Jurkat, Clone E6-1 (cell line): ENCODE data around the gene TIMM23B.
"Not testable (repeated sequence)": the region's sequence is repeated elsewhere in the genome, so short reads cannot be mapped to it uniquely, and the experiment has no call there.

Experiments
- DNase-seq: peaks from one replicate; pipeline ENCODE4 v3.0.0-alpha.2; 2011; ENCODE audit warnings: low read depth, low spot score
- H3K4me3 ChIP-seq: 2 replicates; pipeline ENCODE4 v1.5.1; 2011; ENCODE audit warnings: mild to moderate bottlenecking, low read length, control low read depth, moderate library complexity

TIMM23B gene

DNA sequence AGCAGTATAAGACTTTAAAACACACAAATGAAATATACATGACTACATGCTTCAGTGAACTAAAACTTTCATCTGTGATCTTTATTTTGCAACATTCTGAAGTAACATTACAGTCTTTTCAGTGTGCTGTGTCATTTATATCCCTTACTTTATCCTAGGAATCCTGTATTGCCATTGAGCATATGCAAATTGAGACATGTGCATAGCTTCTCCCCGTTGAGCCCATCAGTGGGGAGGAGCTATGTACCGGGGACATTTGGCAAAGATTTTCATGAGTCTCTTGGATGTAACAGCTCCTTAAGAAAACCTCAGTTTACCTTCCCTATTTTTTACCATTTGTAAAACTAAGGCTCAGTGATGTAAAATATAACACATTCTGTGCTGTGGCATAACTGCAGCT is 29.6 kb downstream of the TIMM23B start:
- not testable (repeated sequence) for DNase-seq

GRCh38 chr10:49972094-49972493 is 30.2 kb downstream of the TIMM23B start:
- not testable (repeated sequence) for H3K4me3 ChIP-seq, DNase-seq

More for the DNA sequence above, 29.6 kb downstream of the TIMM23B start:
- not testable (repeated sequence) for H3K4me3 ChIP-seq

DNA sequence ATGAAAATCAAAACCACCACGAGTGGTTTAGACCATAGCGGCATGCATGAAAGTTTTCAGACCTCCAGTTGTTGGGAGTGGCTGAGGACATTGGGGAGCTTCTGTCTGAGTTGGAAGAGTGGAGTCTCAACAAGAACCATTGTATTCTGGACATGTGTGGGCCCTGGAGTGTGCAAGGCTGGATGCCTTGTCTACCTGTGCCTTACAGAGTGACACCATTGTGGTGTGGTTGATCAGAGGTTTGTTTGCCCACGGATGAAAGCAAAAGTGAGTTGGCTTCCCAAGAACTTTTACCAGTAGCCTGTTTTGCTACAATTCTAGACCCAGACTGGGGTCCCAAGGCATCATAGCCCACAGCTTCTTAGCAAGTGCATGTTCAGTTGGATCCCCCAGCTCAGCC is 35.9 kb downstream of the TIMM23B start:
- DNase-seq, H3K4me3 ChIP-seq: not testable (repeated sequence)

DNA sequence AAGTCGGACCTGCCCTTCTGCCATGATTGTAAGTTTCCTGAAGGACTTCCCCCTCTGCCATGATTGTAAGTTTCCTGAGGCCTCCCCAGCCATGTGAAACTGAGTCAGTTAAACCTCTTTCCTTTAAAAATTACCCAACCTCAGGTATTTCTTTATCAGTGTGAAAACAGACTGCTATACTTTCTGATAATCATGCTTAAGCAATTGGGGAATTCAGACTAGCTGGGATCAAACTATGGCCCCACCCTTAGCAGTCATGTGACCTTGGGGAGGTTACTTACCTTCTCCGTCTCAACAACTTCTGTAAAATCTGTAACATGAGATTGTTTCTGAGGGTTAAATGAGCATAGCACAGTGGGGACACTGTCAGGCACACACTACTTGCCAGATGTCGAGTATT is 45.4 kb downstream of the TIMM23B start:
- DNase-seq, H3K4me3 ChIP-seq: not testable (repeated sequence)

DNA sequence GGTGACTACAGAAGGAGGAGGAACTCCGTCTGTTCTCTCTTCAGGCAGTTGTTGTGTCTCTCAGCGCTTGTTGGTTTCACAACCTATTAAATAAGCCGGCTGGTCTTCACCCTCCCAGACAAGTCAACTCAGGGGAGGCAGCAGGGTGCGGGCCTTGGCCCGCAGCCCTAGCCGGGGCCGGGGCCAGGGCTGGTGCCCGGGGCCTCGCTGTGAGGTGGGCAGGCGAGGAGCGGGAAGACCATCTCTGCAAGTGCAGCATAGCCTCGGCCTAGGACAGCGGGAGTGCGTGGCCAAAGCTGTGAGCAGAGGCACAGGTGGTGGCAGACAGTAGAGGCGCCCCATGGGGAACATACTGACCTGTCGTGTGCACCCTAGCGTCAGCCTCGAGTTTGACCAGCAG is 46.5 kb downstream of the TIMM23B start, which contains the start of gene AGAP6:
Gene AGAP6 (plus strand): TSS at position 31 of the 400 bp plus-strand sequence. CDS start 310 bp downstream, at position 341.
- DNase-seq, H3K4me3 ChIP-seq: not testable (repeated sequence)

DNA sequence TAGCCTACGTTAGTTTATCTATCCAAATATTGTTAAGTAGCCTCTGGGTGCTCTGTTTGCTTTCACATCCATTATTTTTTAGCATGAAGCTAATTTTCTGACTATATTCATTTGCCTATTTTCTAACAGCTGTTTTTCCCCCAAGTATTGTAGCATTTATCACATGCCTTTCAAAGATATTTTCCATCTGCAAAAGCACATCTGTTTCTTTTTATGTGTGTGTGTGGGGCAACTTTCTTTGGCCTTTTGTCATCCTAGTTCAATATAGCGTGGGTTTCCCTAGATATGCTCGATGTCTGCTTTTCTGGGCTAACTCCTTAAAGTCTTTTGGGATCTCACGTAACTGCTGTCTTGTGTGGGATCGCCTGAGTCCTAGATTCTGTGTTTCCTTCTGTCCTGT is 53.5 kb downstream of the TIMM23B start:
- H3K4me3 ChIP-seq, DNase-seq: not testable (repeated sequence)

- DNase-seq, H3K4me3 ChIP-seq: not testable (repeated sequence)
These were observed 72.2 kb downstream of the TIMM23B start for GRCh38 chr10:50014024-50014423.

GRCh38 chr10:50015596-50016220 is 73.9 kb downstream of the TIMM23B start:
- H3K4me3 ChIP-seq, DNase-seq: not testable (repeated sequence)

- DNase-seq, H3K4me3 ChIP-seq: not testable (repeated sequence)
These were observed 75.1 kb downstream of the TIMM23B start for GRCh38 chr10:50016926-50017325.

- not testable (repeated sequence) for H3K4me3 ChIP-seq, DNase-seq
These were observed 75.8 kb downstream of the TIMM23B start for GRCh38 chr10:50017646-50018045.

DNA sequence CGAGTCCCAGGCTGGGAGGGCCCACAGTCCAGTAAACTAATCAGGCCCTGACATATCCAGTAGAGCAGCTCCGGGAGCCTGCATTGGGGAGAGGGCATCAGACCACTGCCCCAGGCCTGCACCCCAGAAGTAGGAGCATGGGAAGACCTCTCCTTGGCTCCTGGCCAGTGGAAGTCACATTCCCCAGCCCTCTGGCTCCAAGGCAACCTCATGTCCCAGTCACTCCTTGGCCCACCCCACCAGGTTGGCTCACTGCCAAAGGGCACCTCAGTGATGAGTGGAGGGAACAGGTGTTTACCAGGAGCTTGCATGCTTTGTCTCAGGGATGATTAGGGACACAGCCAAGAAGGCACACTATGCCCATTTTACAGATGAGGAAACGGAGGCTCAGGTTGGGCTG is 77.4 kb downstream of the TIMM23B start:
- DNase-seq, H3K4me3 ChIP-seq: not testable (repeated sequence)

DNA sequence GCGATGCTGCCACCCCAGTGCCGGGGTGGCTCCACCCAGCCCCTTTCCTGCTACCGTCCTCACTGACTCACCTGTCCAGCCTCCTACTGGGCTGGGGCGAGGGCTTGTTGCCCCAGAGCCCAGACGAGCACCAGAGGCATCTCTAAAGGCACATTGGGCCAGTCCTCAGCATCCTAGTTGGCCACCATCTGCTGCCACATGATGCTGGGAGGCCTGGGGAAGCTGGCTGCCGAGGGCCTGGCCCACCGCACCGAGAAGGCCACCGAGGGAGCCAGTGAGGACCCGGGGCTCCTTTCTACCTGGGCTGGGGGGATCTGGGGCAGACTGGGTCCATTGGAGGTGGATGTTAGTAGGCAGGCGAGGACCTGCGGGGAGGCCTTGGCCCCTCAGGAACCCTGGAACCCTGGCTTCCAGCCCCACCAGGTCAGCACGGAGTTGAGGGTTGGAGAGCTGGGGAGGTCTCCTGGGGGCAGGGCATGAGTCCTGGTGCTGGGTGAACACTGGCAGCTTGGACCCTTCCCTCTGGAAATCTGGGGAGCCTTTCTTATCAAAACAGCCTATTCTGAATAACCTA is 78.7 kb downstream of the TIMM23B start:
- H3K4me3 ChIP-seq, DNase-seq: not testable (repeated sequence)

DNA sequence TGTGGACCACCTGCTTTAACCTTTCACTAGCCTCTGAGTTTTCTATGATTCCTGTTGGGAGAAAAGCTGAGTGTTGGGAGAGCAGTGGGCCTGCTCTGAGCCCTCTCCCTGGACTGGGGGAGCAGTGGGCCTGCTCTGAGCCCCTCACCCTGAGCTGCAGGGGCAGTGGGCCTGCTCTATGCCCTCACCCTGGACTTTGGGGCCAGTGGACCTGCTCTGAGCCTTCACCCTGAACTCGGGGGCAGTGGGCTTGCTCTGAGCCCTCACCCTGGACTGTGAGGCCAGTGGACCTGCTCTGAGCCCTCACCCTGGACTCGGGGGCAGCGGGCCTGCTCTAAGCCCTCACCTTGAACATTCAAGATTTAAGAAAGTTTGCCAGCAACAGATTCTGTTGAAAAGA is 79.8 kb downstream of the TIMM23B start:
- H3K4me3 ChIP-seq, result no peak overlapping the region
- no peak for DNase-seq
